Erythroblast (primary cell): ENCODE data around the gene ADAMTS4.

Experiments used
- GATA1 ChIP-seq: IDR thresholded peaks from 2 replicates; pipeline ENCODE4 v1.6.1; 2011; ENCODE audit warnings: low read depth, mild to moderate bottlenecking, control low read depth, low read length, moderate library complexity
- POLR2A ChIP-seq: IDR thresholded peaks from 2 replicates; pipeline ENCODE4 v1.6.1; 2011; ENCODE audit warnings: mild to moderate bottlenecking, low read length

DNA sequence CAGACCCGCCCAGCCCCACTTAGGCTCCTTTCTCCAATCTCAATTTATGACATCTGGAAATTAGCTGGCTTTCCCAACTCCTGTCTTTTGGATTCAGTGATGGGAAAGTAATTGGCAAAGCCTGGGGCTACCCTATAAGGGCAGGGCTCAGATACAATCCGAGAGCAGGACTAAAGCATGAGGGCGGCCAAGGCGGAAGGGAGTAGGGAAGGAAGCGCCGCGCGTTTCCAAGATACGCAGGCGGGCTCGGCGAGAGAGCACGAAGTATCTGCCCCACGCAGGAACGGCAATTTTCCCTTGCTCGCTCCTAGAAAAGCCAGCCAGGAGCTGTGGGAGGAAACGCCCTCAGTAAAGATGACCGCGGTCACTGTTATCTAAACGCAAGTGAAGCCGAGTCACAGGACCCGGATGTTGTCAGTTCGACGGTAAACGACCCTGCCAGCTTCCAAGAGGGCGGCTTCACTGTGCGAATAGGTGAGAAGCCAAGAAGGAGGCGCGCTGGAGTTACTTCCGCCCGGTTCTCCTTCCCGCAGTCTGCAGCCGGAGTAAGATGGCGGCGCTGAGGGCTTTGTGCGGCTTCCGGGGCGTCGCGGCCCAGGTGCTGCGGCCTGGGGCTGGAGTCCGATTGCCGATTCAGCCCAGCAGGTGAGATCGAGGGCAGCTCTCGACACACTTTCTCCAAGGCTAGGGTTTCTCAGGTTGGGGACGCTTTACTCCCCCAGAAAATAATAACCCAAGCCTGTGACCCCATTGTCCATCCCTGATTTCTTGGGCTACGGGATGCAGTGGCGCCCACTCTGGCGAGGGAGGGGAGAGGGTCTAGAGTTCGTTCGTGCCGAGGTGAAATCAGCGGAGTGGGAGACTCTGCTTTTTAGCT lies 3.2 kb upstream of the ADAMTS4 start, which contains the start of gene NDUFS2:
- TF ChIP-seq POLR2A, result peak; percentile 95
- no peak for TF ChIP-seq GATA1
